ENCODE results near the gene AP1G2. TPM values are rescaled to one million over a fixed set of nuclear protein-coding genes. Genes with fewer than 3 reads are reported as not detected.

AP1G2 gene
- total and polyA plus RNA-seq, 3 donors from 2014 or later, result 33.6 to 83.4 (median 76.9) TPM

DNA sequence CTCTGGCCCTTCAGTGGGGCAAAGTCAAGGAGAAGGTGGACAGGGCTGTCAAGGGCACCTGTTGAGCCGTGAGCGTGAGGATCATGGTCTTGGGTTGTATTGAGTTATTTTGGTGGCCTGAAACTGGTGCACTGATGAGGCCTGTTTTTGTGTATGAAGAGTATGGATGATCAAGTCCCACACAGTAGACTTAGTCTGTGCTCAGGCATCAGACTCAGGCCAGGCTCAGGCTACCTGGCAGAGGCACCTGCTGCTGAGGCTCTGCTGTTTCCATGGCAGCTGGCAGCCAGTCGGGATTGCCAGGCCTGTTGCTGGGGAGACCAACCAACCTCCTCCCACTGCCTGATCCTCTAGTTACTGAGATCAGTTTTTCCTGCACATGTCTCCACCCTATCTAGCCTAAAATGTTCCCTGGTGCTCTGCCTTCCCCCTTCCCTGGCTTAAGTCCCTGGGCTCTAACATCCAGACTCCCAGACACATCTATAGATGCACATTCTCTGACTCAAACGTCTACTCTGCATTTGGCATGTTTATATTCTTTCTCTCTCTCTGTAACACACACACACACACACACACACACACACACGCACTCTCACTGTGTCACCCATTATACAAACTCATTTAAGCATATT lies 5.9 kb upstream of the AP1G2 start:
- peaks cover 4% of the 10 kb centered on the region for H3K27me3 ChIP-seq
- no peaks in the 10 kb centered on the region for H3K4me1 ChIP-seq
- intact Hi-C loops (cut with DNase I; ENCODE audit: low total_unique reads), result no loop called here
- H3K36me3 ChIP-seq (ENCODE audit: low read depth, missing control alignments), result no peaks in the 10 kb centered on the region
- no peaks in the 10 kb centered on the region for H3K9me3 ChIP-seq
- H3K4me3 ChIP-seq, result no peak overlapping the region
- DNase-seq, result no peak
- WGBS, 2 donors, result 73 to 84% methylated on average over 5 of the region's 5 CpGs
- TF ChIP-seq, protein P1, sequence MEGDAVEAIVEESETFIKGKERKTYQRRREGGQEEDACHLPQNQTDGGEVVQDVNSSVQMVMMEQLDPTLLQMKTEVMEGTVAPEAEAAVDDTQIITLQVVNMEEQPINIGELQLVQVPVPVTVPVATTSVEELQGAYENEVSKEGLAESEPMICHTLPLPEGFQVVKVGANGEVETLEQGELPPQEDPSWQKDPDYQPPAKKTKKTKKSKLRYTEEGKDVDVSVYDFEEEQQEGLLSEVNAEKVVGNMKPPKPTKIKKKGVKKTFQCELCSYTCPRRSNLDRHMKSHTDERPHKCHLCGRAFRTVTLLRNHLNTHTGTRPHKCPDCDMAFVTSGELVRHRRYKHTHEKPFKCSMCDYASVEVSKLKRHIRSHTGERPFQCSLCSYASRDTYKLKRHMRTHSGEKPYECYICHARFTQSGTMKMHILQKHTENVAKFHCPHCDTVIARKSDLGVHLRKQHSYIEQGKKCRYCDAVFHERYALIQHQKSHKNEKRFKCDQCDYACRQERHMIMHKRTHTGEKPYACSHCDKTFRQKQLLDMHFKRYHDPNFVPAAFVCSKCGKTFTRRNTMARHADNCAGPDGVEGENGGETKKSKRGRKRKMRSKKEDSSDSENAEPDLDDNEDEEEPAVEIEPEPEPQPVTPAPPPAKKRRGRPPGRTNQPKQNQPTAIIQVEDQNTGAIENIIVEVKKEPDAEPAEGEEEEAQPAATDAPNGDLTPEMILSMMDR (IDR thresholded peaks at IDR 0.05), result no peak
- no peak for TF ChIP-seq POLR2A (IDR thresholded peaks at IDR 0.05)
- H3K27ac ChIP-seq, result no peak overlapping the region

DNA sequence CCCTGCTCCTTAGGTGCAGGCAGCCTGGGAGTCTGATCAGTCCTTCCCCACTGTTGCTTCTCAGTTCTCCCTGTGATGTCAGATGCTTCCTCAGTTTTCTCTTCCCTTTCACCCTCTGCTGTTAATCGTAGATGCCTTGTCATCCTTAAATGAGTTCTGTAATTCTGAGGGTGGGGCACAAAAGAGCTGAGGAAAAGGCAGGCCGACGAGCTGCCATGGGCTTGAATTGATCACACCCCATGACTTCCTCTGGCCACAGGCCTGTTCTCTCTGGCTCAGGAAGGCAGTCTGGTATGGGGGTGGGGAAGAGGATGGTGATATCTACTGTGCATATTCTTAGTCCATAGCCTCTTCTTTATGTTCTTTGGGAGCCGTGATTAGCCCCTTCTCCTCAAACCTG lies 5.2 kb upstream of the AP1G2 start:
- H3K4me3 ChIP-seq, result no peak overlapping the region
- H3K27me3 ChIP-seq, result peaks cover 4% of the 10 kb centered on the region
- H3K27ac ChIP-seq, result no peak overlapping the region
- intact Hi-C loops (cut with DNase I; ENCODE audit: low total_unique reads), result no loop called here
- H3K4me1 ChIP-seq, result no peaks in the 10 kb centered on the region
- WGBS, 2 donors, result 56 to 67% methylated on average over 4 of the region's 4 CpGs
- DNase-seq, result no peak
- H3K36me3 ChIP-seq (ENCODE audit: low read depth, missing control alignments), result no peaks in the 10 kb centered on the region
- H3K9me3 ChIP-seq, result no peaks in the 10 kb centered on the region
- TF ChIP-seq, protein P1 (IDR thresholded peaks at IDR 0.05), result no peak
- TF ChIP-seq POLR2A (IDR thresholded peaks at IDR 0.05), result no peak

DNA sequence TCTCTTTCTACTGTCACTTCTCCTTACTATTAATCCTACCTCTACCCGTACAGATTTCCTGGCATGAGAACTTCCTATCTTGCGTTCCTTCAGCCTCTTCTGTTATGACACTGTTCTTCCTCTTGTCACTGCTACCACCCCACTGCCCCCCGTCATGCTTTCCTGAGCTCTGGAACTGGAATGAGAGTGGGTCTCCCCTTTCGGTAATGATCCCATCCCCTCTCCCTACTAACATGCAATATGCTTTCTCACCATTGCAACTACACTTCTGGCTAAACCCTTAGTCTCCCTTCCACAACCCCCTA lies 4.9 kb upstream of the AP1G2 start:
- Histone ChIP-seq H3K27ac (no peak overlapping the region), H3K4me3 (no peak overlapping the region), H3K27me3 (peaks cover 4% of the 10 kb centered on the region), H3K4me1 (no peaks in the 10 kb centered on the region), H3K36me3 (ENCODE audit: low read depth, missing control alignments) (no peaks in the 10 kb centered on the region), H3K9me3 (no peaks in the 10 kb centered on the region)
- WGBS, 2 donors, result 75 to 83% methylated on average over 4 of the region's 4 CpGs
- intact Hi-C loops (cut with DNase I; ENCODE audit: low total_unique reads), result no loop called here
- no peak for DNase-seq
- TF ChIP-seq POLR2A (IDR thresholded peaks at IDR 0.05), result no peak
- TF ChIP-seq, protein P1 (IDR thresholded peaks at IDR 0.05), result no peak

DNA sequence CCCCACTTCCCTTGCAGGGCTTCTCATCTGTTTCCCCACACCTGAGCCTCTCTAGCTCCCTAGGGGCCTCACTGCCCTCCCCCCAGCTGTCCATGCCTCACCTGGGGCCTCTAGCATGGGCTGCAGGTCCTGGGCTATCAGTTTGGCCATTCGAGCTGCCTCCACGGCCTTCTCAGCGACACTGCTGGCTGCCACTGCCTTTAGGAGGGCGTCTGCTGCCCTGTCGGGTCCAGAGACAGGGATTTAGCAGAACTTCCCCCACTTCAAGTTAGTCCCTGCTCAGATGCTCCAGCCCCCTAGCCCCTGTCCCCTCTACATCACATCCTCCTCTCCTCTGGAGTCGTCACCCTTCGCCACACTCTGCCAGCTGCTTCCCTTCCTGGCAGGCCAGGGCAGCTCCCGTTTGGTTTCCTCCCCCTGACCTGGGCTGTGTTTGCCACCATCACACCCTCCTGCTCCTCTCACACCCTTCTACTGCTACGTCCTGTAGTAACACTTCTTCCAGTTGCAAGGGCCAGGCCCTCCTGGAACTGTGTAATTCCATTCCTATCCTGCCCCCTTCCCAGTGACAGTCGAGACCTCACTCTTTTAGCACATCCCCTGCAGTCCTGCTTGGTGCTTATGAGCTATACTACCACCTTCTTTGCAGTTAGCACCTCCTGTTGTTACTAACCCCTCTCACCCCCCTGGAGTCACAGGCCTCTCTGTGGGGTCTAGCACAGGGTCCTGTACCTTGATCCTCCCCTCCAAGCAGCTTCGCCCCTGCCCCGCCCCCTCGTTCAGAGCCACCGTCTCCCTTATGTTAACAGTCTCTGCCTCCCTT lies 4.3 kb upstream of the AP1G2 start:
- Histone ChIP-seq H3K36me3 (ENCODE audit: low read depth, missing control alignments) (no peaks in the 10 kb centered on the region), H3K27me3 (no peaks in the 10 kb centered on the region), H3K4me3 (no peak overlapping the region), H3K9me3 (no peaks in the 10 kb centered on the region), H3K27ac (no peak overlapping the region), H3K4me1 (no peaks in the 10 kb centered on the region)
- DNase-seq, result no peak
- WGBS, 2 donors, result 73 to 75% methylated on average over 14 of the region's 14 CpGs
- intact Hi-C loops (cut with DNase I; ENCODE audit: low total_unique reads), result no loop called here
- TF ChIP-seq POLR2A (IDR thresholded peaks at IDR 0.05), result no peak
- TF ChIP-seq, protein P1 (IDR thresholded peaks at IDR 0.05), result no peak
